SK-N-SH treated with all-trans-retinoic acid at 6 μM for 48 hours (cell line): Measurements from ENCODE around the gene VPS26B.

Source experiments
- ATAC-seq: fragments of 200-7000 bp; cut with Tn5 transposase; 3 replicates; pipeline ENCODE4 v1.9.1; 2020; ENCODE audit warnings: mild to moderate bottlenecking, moderate library complexity
- BACH2 ChIP-seq: fragments of 250-450 bp; sonication (Bioruptor Pico); IDR thresholded peaks from 2 replicates; pipeline ENCODE4 v1.9.0; 2021; ENCODE audit warnings: mild to moderate bottlenecking, borderline replicate concordance
- CREB5 ChIP-seq: fragments of 250-450 bp; sonication (Bioruptor Pico); IDR thresholded peaks from 2 replicates; pipeline ENCODE4 v1.5.1; 2020; ENCODE audit warnings: low read depth, mild to moderate bottlenecking, moderate library complexity
- CSDC2 ChIP-seq: fragments of 250-450 bp; sonication (Bioruptor Pico); IDR thresholded peaks from 2 replicates; pipeline ENCODE4 v1.5.0; 2020; ENCODE audit warnings: mild to moderate bottlenecking, moderate library complexity
- ESRRG ChIP-seq: fragments of 250-450 bp; sonication (Bioruptor Pico); IDR thresholded peaks from 2 replicates; pipeline ENCODE4 v1.6.1; 2021; ENCODE audit warnings: mild to moderate bottlenecking
- GLIS3 ChIP-seq: fragments of 250-450 bp; sonication (Bioruptor Pico); IDR thresholded peaks from 2 replicates; pipeline ENCODE4 v1.5.0; 2020; ENCODE audit warnings: mild to moderate bottlenecking, moderate library complexity
- ISL1 ChIP-seq: fragments of 250-450 bp; sonication (Bioruptor Pico); IDR thresholded peaks from 2 replicates; pipeline ENCODE4 v2.1.2; 2022; ENCODE audit warnings: mild to moderate bottlenecking, moderate library complexity
- OSR1 ChIP-seq: fragments of 250-450 bp; sonication (Bioruptor Pico); IDR thresholded peaks from 2 replicates; pipeline ENCODE4 v1.8.0; 2022; ENCODE audit warnings: moderate library complexity, mild to moderate bottlenecking, inconsistent platforms
- PATZ1 ChIP-seq: fragments of 250-450 bp; sonication (Bioruptor Pico); IDR thresholded peaks from 2 replicates; pipeline ENCODE4 v1.8.0; 2020; ENCODE audit warnings: mild to moderate bottlenecking, moderate library complexity, borderline replicate concordance
- POU6F1 ChIP-seq: fragments of 250-450 bp; sonication (Bioruptor Pico); IDR thresholded peaks from 2 replicates; pipeline ENCODE4 v1.8.0; 2021; ENCODE audit warnings: low read depth, mild to moderate bottlenecking, moderate library complexity, borderline replicate concordance
- PPARA ChIP-seq: fragments of 250-450 bp; sonication (Bioruptor Pico); IDR thresholded peaks from 2 replicates; pipeline ENCODE4 v1.5.0; 2020; ENCODE audit warnings: mild to moderate bottlenecking, borderline replicate concordance
- RARB ChIP-seq: fragments of 250-450 bp; sonication (Bioruptor Pico); IDR thresholded peaks from 2 replicates; pipeline ENCODE4 v1.8.0; 2021; ENCODE audit warnings: mild to moderate bottlenecking, moderate library complexity
- SNAI2 ChIP-seq: fragments of 250-450 bp; sonication (Bioruptor Pico); IDR thresholded peaks from 2 replicates; pipeline ENCODE4 v1.5.0; 2020; ENCODE audit warnings: mild to moderate bottlenecking, moderate library complexity
- TOX ChIP-seq: fragments of 250-450 bp; sonication (Bioruptor Pico); IDR thresholded peaks from 2 replicates; pipeline ENCODE4 v1.8.0; 2021; ENCODE audit warnings: mild to moderate bottlenecking, moderate library complexity, borderline replicate concordance
- TSHZ2 ChIP-seq: fragments of 250-450 bp; sonication (Bioruptor Pico); IDR thresholded peaks from 2 replicates; pipeline ENCODE4 v1.5.0; 2020; ENCODE audit warnings: mild to moderate bottlenecking, moderate library complexity
- ZC3H10 ChIP-seq: fragments of 250-450 bp; sonication (Bioruptor Pico); IDR thresholded peaks from 2 replicates; pipeline ENCODE4 v1.5.1; 2021; ENCODE audit warnings: mild to moderate bottlenecking, moderate library complexity
- ZNF565 ChIP-seq: fragments of 450-650 bp; formaldehyde crosslinking; conservative IDR thresholded peaks from 2 replicates; pipeline ENCODE4 v1.5.0; 2020; ENCODE audit warnings: low read depth, mild to moderate bottlenecking, moderate library complexity
- ZNF70 ChIP-seq: fragments of 450-650 bp; formaldehyde crosslinking; IDR thresholded peaks from 2 replicates; pipeline ENCODE4 v1.5.0; 2020; ENCODE audit warnings: mild to moderate bottlenecking, moderate library complexity
- ZNF8 ChIP-seq: fragments of 450-650 bp; formaldehyde crosslinking; IDR thresholded peaks from 2 replicates; pipeline ENCODE4 v1.5.0; 2020; ENCODE audit warnings: mild to moderate bottlenecking, moderate library complexity

VPS26B gene

GRCh38 chr11:134252346-134253187 is 28.1 kb downstream of the VPS26B start:
- peak; percentile 60 for ATAC-seq

GRCh38 chr11:134253188-134253993 is 28.9 kb downstream of the VPS26B start, which contains the start of the genes ACAD8 and THYN1:
ACAD8 (plus strand) TSS chr11:134253568; CDS start chr11:134253601, 33 bp downstream.
THYN1 (minus strand) TSS chr11:134253352; CDS start chr11:134252882, 470 bp downstream.
- peak; percentile 99 for ATAC-seq
- TF ChIP-seq CREB5 (CRISPR knock-in tag) (no peak), ZC3H10 (CRISPR knock-in tag) (no peak), ZNF565 (CRISPR knock-in tag) (no peak), ISL1 (no peak), RARB (no peak), CSDC2 (no peak), PATZ1 (CRISPR knock-in tag) (no peak), OSR1 (no peak), TOX (no peak), BACH2 (no peak), TSHZ2 (CRISPR knock-in tag) (peak; percentile 66; the same call in 1 of the 2 replicates)

More at GRCh38 chr11:134252346-134253187, 28.1 kb downstream of the VPS26B start:
- TF ChIP-seq SNAI2 (CRISPR knock-in tag) (no peak), PPARA (CRISPR knock-in tag) (no peak), RARB (no peak), GLIS3 (CRISPR knock-in tag) (no peak), BACH2 (no peak), ZNF70 (CRISPR knock-in tag) (no peak), ZNF565 (CRISPR knock-in tag) (no peak), ZNF8 (CRISPR knock-in tag) (no peak), POU6F1 (CRISPR knock-in tag) (no peak), ESRRG (CRISPR knock-in tag) (no peak), ISL1 (no peak), PATZ1 (CRISPR knock-in tag) (no peak), TSHZ2 (CRISPR knock-in tag) (no peak), OSR1 (no peak), TOX (no peak)
